Peyer's patch (tissue), 4 donors: ENCODE results near the gene DNAH14. TPM values are rescaled to one million over a fixed set of nuclear protein-coding genes. Genes with fewer than 3 reads are reported as not detected.
"Not testable (repeated sequence)": the region's sequence is repeated elsewhere in the genome, so short reads cannot be mapped to it uniquely, and the experiment has no call there.

Experiments
- DNase-seq, 3 donors: peaks; one replicate each; pipeline ENCODE4 v3.0.0-alpha.2; 2017 to 2019
- H3K27ac ChIP-seq, 4 donors: fragments of 200-600 bp; sonication (generic); one replicate each; pipeline ENCODE4 v1.5.1; 2016 to 2019
- H3K27me3 ChIP-seq, 2 donors: fragments of 200-600 bp; sonication (generic); one replicate each; pipeline ENCODE4 v1.5.1; 2019
- H3K36me3 ChIP-seq, 3 donors: fragments of 200-600 bp; sonication (generic); one replicate each; pipeline ENCODE4 v1.5.1; 2016 to 2019
- H3K4me1 ChIP-seq, 4 donors: fragments of 200-600 bp; sonication (generic); one replicate each; pipeline ENCODE4 v1.5.1; 2016 to 2019
- H3K4me3 ChIP-seq, 4 donors: fragments of 200-600 bp; sonication (generic); 1 replicate in 3 of 4; 2 replicates in 1 of 4; pipeline ENCODE4 v1.5.1; 2016 to 2019; ENCODE audit warnings: mild to moderate bottlenecking in 1 of 4
- H3K9me3 ChIP-seq, 4 donors: fragments of 200-600 bp; sonication (generic); one replicate each; pipeline ENCODE4 v1.5.1; 2016 to 2019; ENCODE audit warnings: mild to moderate bottlenecking in 1 of 4
- CTCF ChIP-seq, 6 experiments: fragments of 450-650 bp in 4 of 6; fragments of 200-600 bp in 2 of 6; sonication (generic) in 1 of 6; IDR thresholded peaks; one replicate each; pipeline ENCODE4 v1.5.1; 2017 to 2019; ENCODE audit warnings: antibody characterized with exemption in 6 of 6, mild to moderate bottlenecking in 3 of 6, moderate library complexity in 1 of 6
- POLR2A ChIP-seq, 2 donors: fragments of 450-650 bp; IDR thresholded peaks; one replicate each; pipeline ENCODE4 v1.5.1; 2017; ENCODE audit warnings: antibody characterized with exemption in 2 of 2, mild to moderate bottlenecking in 2 of 2, moderate library complexity in 2 of 2
- total RNA-seq, 4 donors: library from RNA; depleted of rRNA; stranded (reverse); fragments of >200 nt; gene quantifications; one replicate each; pipeline ENCODE4 v1.1.0, GENCODE V29; 2016

Gene DNAH14
- total RNA-seq, 4 donors from 2014 or later: 6.5 to 11.0 (median 7.4) TPM

- Histone ChIP-seq H3K27me3 (no peaks in the 10 kb centered on the region), H3K27ac (no peak overlapping the region)
- DNase-seq: no peak
Observed at GRCh38 chr1:224884361-224884801, 45.1 kb upstream of the DNAH14 start.

GRCh38 chr1:224885376-224885775 lies 44.1 kb upstream of the DNAH14 start:
- not testable (repeated sequence) for H3K9me3 ChIP-seq, H3K27me3 ChIP-seq, H3K4me3 ChIP-seq, DNase-seq, H3K27ac ChIP-seq, H3K36me3 ChIP-seq
- peaks cover 0 to 12% (median 1%) of the 10 kb centered on the region in 4 donors for H3K4me1 ChIP-seq

More at GRCh38 chr1:224884361-224884801, 45.1 kb upstream of the DNAH14 start:
- Histone ChIP-seq H3K4me3 (no peak overlapping the region), H3K4me1 (peaks cover 0 to 12% (median 1%) of the 10 kb centered on the region in 4 donors), H3K9me3 (no peaks in the 10 kb centered on the region), H3K36me3 (no peaks in the 10 kb centered on the region)
- TF ChIP-seq CTCF (IDR thresholded peaks at IDR 0.05) (no peak), POLR2A (IDR thresholded peaks at IDR 0.05) (no peak)

- DNase-seq: no peak
- no peaks in the 10 kb centered on the region for H3K27me3 ChIP-seq
- no peak overlapping the region for H3K27ac ChIP-seq
- H3K4me1 ChIP-seq: no peaks in the 10 kb centered on the region
- no peaks in the 10 kb centered on the region for H3K36me3 ChIP-seq
- TF ChIP-seq POLR2A (IDR thresholded peaks at IDR 0.05) (no peak), CTCF (IDR thresholded peaks at IDR 0.05) (peak in 3 of 6 experiments; percentile 13 to 31 (median 18))
- H3K4me3 ChIP-seq: no peak overlapping the region
- no peaks in the 10 kb centered on the region for H3K9me3 ChIP-seq
Observed at GRCh38 chr1:224894915-224895314, 34.6 kb upstream of the DNAH14 start.

- Histone ChIP-seq H3K27me3 (no peaks in the 10 kb centered on the region), H3K4me3 (no peak overlapping the region), H3K9me3 (no peaks in the 10 kb centered on the region), H3K27ac (no peak overlapping the region), H3K36me3 (no peaks in the 10 kb centered on the region), H3K4me1 (no peaks in the 10 kb centered on the region)
- DNase-seq: no peak
- TF ChIP-seq POLR2A (IDR thresholded peaks at IDR 0.05) (no peak), CTCF (IDR thresholded peaks at IDR 0.05) (no peak)
Observed at GRCh38 chr1:224896130-224896781, 33.2 kb upstream of the DNAH14 start.

GRCh38 chr1:224897529-224898327 lies 31.7 kb upstream of the DNAH14 start:
- Histone ChIP-seq H3K4me1 (no peaks in the 10 kb centered on the region), H3K9me3 (no peaks in the 10 kb centered on the region), H3K4me3 (no peak overlapping the region), H3K36me3 (no peaks in the 10 kb centered on the region), H3K27me3 (no peaks in the 10 kb centered on the region), H3K27ac (no peak overlapping the region)
- no peak for DNase-seq
- no peak for TF ChIP-seq POLR2A (IDR thresholded peaks at IDR 0.05)
- no peak for TF ChIP-seq CTCF (IDR thresholded peaks at IDR 0.05)

GRCh38 chr1:224898937-224899336 lies 30.5 kb upstream of the DNAH14 start:
- H3K4me1 ChIP-seq: no peaks in the 10 kb centered on the region
- DNase-seq: no peak
- no peaks in the 10 kb centered on the region for H3K36me3 ChIP-seq
- no peak overlapping the region for H3K27ac ChIP-seq
- no peaks in the 10 kb centered on the region for H3K9me3 ChIP-seq
- H3K4me3 ChIP-seq: no peak overlapping the region
- H3K27me3 ChIP-seq: no peaks in the 10 kb centered on the region
- TF ChIP-seq POLR2A (IDR thresholded peaks at IDR 0.05) (no peak), CTCF (IDR thresholded peaks at IDR 0.05) (no peak)
